ENCODE results near the gene CHCHD3. TPM values are rescaled to one million over a fixed set of nuclear protein-coding genes. Genes with fewer than 3 reads are reported as not detected.

Gene CHCHD3
- total RNA-seq, 3 donors from 2014 or later: 71.9 to 76.4 (median 72.9) TPM

GRCh38 chr7:132815130-132815529 lies 266.8 kb downstream of the CHCHD3 start:
- no peak for TF ChIP-seq CTCF (IDR thresholded peaks at IDR 0.05)
- Histone ChIP-seq H3K4me3 (no peak overlapping the region), H3K9me3 (no peaks in the 10 kb centered on the region), H3K36me3 (ENCODE audit: low read depth) (no peaks in the 10 kb centered on the region), H3K4me1 (ENCODE audit: low read depth) (no peaks in the 10 kb centered on the region)
- ATAC-seq: no peak
- DNase-seq: no peak
- intact Hi-C loops (cut with DNase I, micrococcal nuclease): no loop called here

GRCh38 chr7:132810561-132810960 lies 271.3 kb downstream of the CHCHD3 start:
- TF ChIP-seq CTCF (IDR thresholded peaks at IDR 0.05): no peak
- no peak overlapping the region for H3K4me3 ChIP-seq
- H3K9me3 ChIP-seq: no peaks in the 10 kb centered on the region
- no peak for DNase-seq
- no peaks in the 10 kb centered on the region for H3K4me1 ChIP-seq (ENCODE audit: low read depth)
- no peaks in the 10 kb centered on the region for H3K36me3 ChIP-seq (ENCODE audit: low read depth)
- no peak for ATAC-seq
- intact Hi-C loops (cut with DNase I, micrococcal nuclease): no loop called here

GRCh38 chr7:132806834-132807233 lies 275.1 kb downstream of the CHCHD3 start:
- H3K4me3 ChIP-seq: no peak overlapping the region
- intact Hi-C loops (cut with DNase I, micrococcal nuclease): no loop called here

GRCh38 chr7:132805766-132806165 lies 276.1 kb downstream of the CHCHD3 start:
- DNase-seq (no peak), ATAC-seq (no peak)
- TF ChIP-seq CTCF (IDR thresholded peaks at IDR 0.05): no peak
- H3K9me3 ChIP-seq: no peaks in the 10 kb centered on the region
- H3K4me3 ChIP-seq: no peak overlapping the region
- intact Hi-C loops (cut with DNase I, micrococcal nuclease): no loop called here
- no peaks in the 10 kb centered on the region for H3K4me1 ChIP-seq (ENCODE audit: low read depth)
- H3K36me3 ChIP-seq (ENCODE audit: low read depth): no peaks in the 10 kb centered on the region

More at GRCh38 chr7:132806834-132807233, 275.1 kb downstream of the CHCHD3 start:
- Histone ChIP-seq H3K36me3 (ENCODE audit: low read depth) (no peaks in the 10 kb centered on the region), H3K4me1 (ENCODE audit: low read depth) (no peaks in the 10 kb centered on the region), H3K9me3 (no peaks in the 10 kb centered on the region)
- ATAC-seq (no peak), DNase-seq (no peak)
- TF ChIP-seq CTCF (IDR thresholded peaks at IDR 0.05): no peak

GRCh38 chr7:132804849-132805485 lies 276.9 kb downstream of the CHCHD3 start:
- DNase-seq (no peak), ATAC-seq (no peak)
- TF ChIP-seq CTCF (IDR thresholded peaks at IDR 0.05): no peak
- H3K4me3 ChIP-seq: no peak overlapping the region
- no peaks in the 10 kb centered on the region for H3K9me3 ChIP-seq
- intact Hi-C loops (cut with DNase I, micrococcal nuclease): no loop called here
- H3K36me3 ChIP-seq (ENCODE audit: low read depth): no peaks in the 10 kb centered on the region
- H3K4me1 ChIP-seq (ENCODE audit: low read depth): no peaks in the 10 kb centered on the region

- H3K4me1 ChIP-seq (ENCODE audit: low read depth): no peaks in the 10 kb centered on the region
- ATAC-seq (no peak), DNase-seq (no peak)
- no peak overlapping the region for H3K4me3 ChIP-seq
- no peaks in the 10 kb centered on the region for H3K9me3 ChIP-seq
- no peaks in the 10 kb centered on the region for H3K36me3 ChIP-seq (ENCODE audit: low read depth)
- intact Hi-C loops (cut with DNase I, micrococcal nuclease): no loop called here
- TF ChIP-seq CTCF (IDR thresholded peaks at IDR 0.05): no peak
Measured at GRCh38 chr7:132800522-132800921, 281.4 kb downstream of the CHCHD3 start.

Data from mucosa of descending colon (tissue), 3 donors.